Smooth muscle cell (in vitro differentiated cells): ENCODE results near the gene ZNF488. TPM values are rescaled to one million over a fixed set of nuclear protein-coding genes. Genes with fewer than 3 reads are reported as not detected.

Experiments used
- DNase-seq: peaks from one replicate; lab custom pipeline; 2025; ENCODE audit not compliant: unreplicated experiment; lab: John Stamatoyannopoulos, UW
- H2AFZ ChIP-seq: fragments of 200-600 bp; sonication (generic); 2 replicates; pipeline ENCODE4 v1.6.0; 2016; ENCODE audit warnings: antibody characterized with exemption, low read depth, mild to moderate bottlenecking
- H3F3A ChIP-seq: fragments of 200-600 bp; sonication (generic); 2 replicates; pipeline ENCODE4 v1.6.0; 2017; ENCODE audit warnings: antibody characterized with exemption, low read depth
- H3K27ac ChIP-seq: fragments of 200-600 bp; sonication (generic); 2 replicates; pipeline ENCODE4 v1.5.1; 2016; ENCODE audit warnings: low read depth, mild to moderate bottlenecking
- H3K27me3 ChIP-seq: fragments of 200-600 bp; sonication (generic); 2 replicates; pipeline ENCODE4 v1.6.1; 2016; ENCODE audit warnings: low read depth, mild to moderate bottlenecking
- H3K36me3 ChIP-seq: fragments of 200-600 bp; sonication (generic); 2 replicates; pipeline ENCODE4 v1.5.1; 2016; ENCODE audit warnings: low read depth
- H3K4me1 ChIP-seq: fragments of 200-600 bp; sonication (generic); 2 replicates; pipeline ENCODE4 v1.5.1; 2016; ENCODE audit warnings: low read depth
- H3K4me2 ChIP-seq: fragments of 200-600 bp; sonication (generic); 2 replicates; pipeline ENCODE4 v1.6.0; 2016; ENCODE audit warnings: mild to moderate bottlenecking
- H3K4me3 ChIP-seq: fragments of 200-600 bp; sonication (generic); 2 replicates; pipeline ENCODE4 v1.5.1; 2016; ENCODE audit warnings: mild to moderate bottlenecking
- H3K79me2 ChIP-seq: fragments of 200-600 bp; sonication (generic); 2 replicates; pipeline ENCODE4 v1.6.0; 2016; ENCODE audit warnings: low read depth, mild to moderate bottlenecking
- H3K9ac ChIP-seq: fragments of 200-600 bp; sonication (generic); 2 replicates; pipeline ENCODE4 v1.6.0; 2016; ENCODE audit warnings: low read depth
- H3K9me3 ChIP-seq: fragments of 200-600 bp; sonication (generic); replicated peaks from 2 replicates; pipeline ENCODE4 v1.5.1; 2016; ENCODE audit warnings: low read depth
- H4K20me1 ChIP-seq: fragments of 200-600 bp; sonication (generic); 2 replicates; pipeline ENCODE4 v1.6.0; 2016; ENCODE audit warnings: low read depth
- CTCF ChIP-seq: fragments of 200-600 bp; sonication (generic); IDR thresholded peaks from 2 replicates; pipeline ENCODE4 v1.5.1; 2017; ENCODE audit warnings: borderline replicate concordance, mild to moderate bottlenecking, antibody characterized with exemption; ENCODE audit not compliant: insufficient read depth, poor library complexity, severe bottlenecking
- WGBS: methylation state at CpG from one replicate; pipeline ENCODE4 v1.1.7; 2016; ENCODE audit warnings: low lambda C conversion rate; 5-methylcytosine and 5-hydroxymethylcytosine counted together
- polyA plus RNA-seq: library from polyadenylated mRNA; unstranded; fragments of >200 nt; fragmentation: Nextera tagmentation; extraction: Ambion mirVana; gene quantifications from 2 replicates; pipeline ENCODE4 v1.2.1, GENCODE V29; 2016
- total RNA-seq: library from RNA; depleted of rRNA; stranded (reverse); fragments of >200 nt; gene quantifications from 2 replicates; pipeline ENCODE4 v1.2.3, GENCODE V29; 2014

ZNF488 gene
- total and polyA plus RNA-seq, 2 experiments from 2014 or later, result 1.1 TPM; not detected in 1

GRCh38 chr10:47370015-47370767 is 13.9 kb downstream of the ZNF488 start:
- no peak for DNase-seq
- WGBS, result 95% methylated on average over 11 of the region's 11 CpGs

GRCh38 chr10:47369251-47369894 is 14.7 kb downstream of the ZNF488 start:
- no peak overlapping the region for H3K4me2 ChIP-seq
- DNase-seq, result no peak
- H3K9me3 ChIP-seq, result no peaks in the 10 kb centered on the region
- H3F3A ChIP-seq, result no peaks in the 10 kb centered on the region
- TF ChIP-seq CTCF, result no peak
- H3K4me1 ChIP-seq, result no peaks in the 10 kb centered on the region
- H4K20me1 ChIP-seq, result no peaks in the 10 kb centered on the region
- H3K4me3 ChIP-seq, result no peak overlapping the region
- H3K27me3 ChIP-seq, result no peaks in the 10 kb centered on the region
- no peaks in the 10 kb centered on the region for H3K79me2 ChIP-seq
- H3K27ac ChIP-seq, result no peak overlapping the region
- no peak overlapping the region for H2AFZ ChIP-seq
- 95% methylated on average over 9 of the region's 9 CpGs for WGBS
- H3K9ac ChIP-seq, result no peak overlapping the region
- no peaks in the 10 kb centered on the region for H3K36me3 ChIP-seq

More at GRCh38 chr10:47370015-47370767, 13.9 kb downstream of the ZNF488 start:
- Histone ChIP-seq H3F3A (no peaks in the 10 kb centered on the region), H3K4me1 (no peaks in the 10 kb centered on the region), H3K4me3 (no peak overlapping the region), H3K9me3 (no peaks in the 10 kb centered on the region), H3K4me2 (no peak overlapping the region), H2AFZ (no peak overlapping the region), H3K79me2 (no peaks in the 10 kb centered on the region), H3K27ac (no peak overlapping the region), H4K20me1 (no peaks in the 10 kb centered on the region), H3K9ac (no peak overlapping the region), H3K36me3 (no peaks in the 10 kb centered on the region), H3K27me3 (no peaks in the 10 kb centered on the region)
- TF ChIP-seq CTCF, result no peak

GRCh38 chr10:47368431-47369180 is 15.5 kb downstream of the ZNF488 start:
- H3K4me1 ChIP-seq, result no peaks in the 10 kb centered on the region
- no peak overlapping the region for H3K9ac ChIP-seq
- no peak overlapping the region for H2AFZ ChIP-seq
- 97% methylated on average over 22 of the region's 24 CpGs for WGBS
- no peaks in the 10 kb centered on the region for H4K20me1 ChIP-seq
- TF ChIP-seq CTCF, result no peak
- no peaks in the 10 kb centered on the region for H3K79me2 ChIP-seq
- no peak overlapping the region for H3K4me2 ChIP-seq
- no peak for DNase-seq
- H3K27me3 ChIP-seq, result no peaks in the 10 kb centered on the region
- no peaks in the 10 kb centered on the region for H3F3A ChIP-seq
- H3K36me3 ChIP-seq, result no peaks in the 10 kb centered on the region
- H3K4me3 ChIP-seq, result no peak overlapping the region
- H3K9me3 ChIP-seq, result no peaks in the 10 kb centered on the region
- no peak overlapping the region for H3K27ac ChIP-seq
